NCI-H1092 (cell line): ENCODE results near the gene PSG11.
"Not testable (repeated sequence)": the region's sequence is repeated elsewhere in the genome, so short reads cannot be mapped to it uniquely, and the experiment has no call there.

Experiments used
- DNase-seq: peaks from one replicate; lab custom pipeline; 2025; lab: John Stamatoyannopoulos, UW

PSG11 gene

GRCh38 chr19:42988206-42988605, 38.1 kb downstream of the PSG11 start:
- not testable (repeated sequence) for DNase-seq

- DNase-seq, result no peak
Observed at GRCh38 chr19:42985588-42985987, 40.7 kb downstream of the PSG11 start.

- not testable (repeated sequence) for DNase-seq
Observed at GRCh38 chr19:42982111-42982510, 44.2 kb downstream of the PSG11 start.

GRCh38 chr19:42971451-42971850, 54.8 kb downstream of the PSG11 start:
- DNase-seq, result not testable (repeated sequence)

GRCh38 chr19:42965176-42965575, 61.1 kb downstream of the PSG11 start:
- no peak for DNase-seq

DNA sequence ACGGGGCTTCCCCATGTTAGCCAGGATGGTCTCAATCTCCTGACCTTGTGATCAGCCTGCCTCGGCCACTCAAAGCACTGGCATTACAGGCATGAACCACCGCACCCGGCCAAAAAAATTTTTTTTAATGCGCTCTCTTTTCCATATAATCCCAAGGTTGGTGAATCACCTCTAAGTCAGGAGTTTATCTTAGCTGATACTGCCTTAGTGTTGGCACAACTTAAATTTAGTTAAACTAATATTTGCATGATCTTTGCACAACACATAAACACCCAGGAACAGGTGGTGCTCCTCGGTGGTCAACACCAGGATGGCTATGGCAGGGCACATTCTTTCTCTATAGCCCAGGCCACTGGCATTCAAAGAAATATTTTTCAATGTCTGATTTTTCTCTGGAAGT, 65.2 kb downstream of the PSG11 start:
- DNase-seq, result no peak
